Activated CD4-positive, alpha-beta T cell treated with anti-CD3 and anti-CD28 coated beads, Interleukin-2, amount 10 ng/mL, durations not matched to agents 7 days and 5 days (primary cell): ENCODE data around the gene HELZ2. TPM values are rescaled to one million over a fixed set of nuclear protein-coding genes. Genes with fewer than 3 reads are reported as not detected.

ENCODE experiments used
- CTCF ChIA-PET: fragments of 350-600 bp; sonication (Branson Sonifier 250); formaldehyde crosslinking; loops from one replicate; lab custom pipeline; 2021; ENCODE audit warnings: antibody characterized with exemption; lab: Charles Lee
- POLR2A ChIA-PET: fragments of 350-600 bp; sonication (Branson Sonifier 250); formaldehyde crosslinking; loops from one replicate; lab custom pipeline; 2021; ENCODE audit warnings: antibody characterized with exemption; lab: Charles Lee
- DNase-seq: peaks from one replicate; pipeline ENCODE4 v3.0.0-alpha.2; 2020
- H3K27ac Mint-ChIP-seq: one replicate; pipeline ENCODE4 v1.8.0; 2021; ENCODE audit warnings: mild to moderate bottlenecking, moderate library complexity, mixed read lengths
- H3K27me3 Mint-ChIP-seq: one replicate; pipeline ENCODE4 v1.8.0; 2021; ENCODE audit warnings: mixed read lengths
- H3K36me3 Mint-ChIP-seq: one replicate; pipeline ENCODE4 v1.8.0; 2021; ENCODE audit warnings: low read depth, mixed read lengths
- H3K4me1 Mint-ChIP-seq: one replicate; pipeline ENCODE4 v1.8.0; 2021; ENCODE audit warnings: mixed read lengths
- H3K4me3 Mint-ChIP-seq: one replicate; pipeline ENCODE4 v1.8.0; 2021; ENCODE audit warnings: mild to moderate bottlenecking, moderate library complexity, mixed read lengths
- H3K9me3 Mint-ChIP-seq: one replicate; pipeline ENCODE4 v1.8.0; 2021; ENCODE audit warnings: mixed read lengths
- total RNA-seq, 2 experiments: library from RNA; stranded (reverse); gene quantifications; one replicate each; pipeline ENCODE4 v1.2.3, GENCODE V29; 2021

The HELZ2 gene
- total RNA-seq, 2 experiments from 2014 or later: 95.5 to 107 TPM

DNA sequence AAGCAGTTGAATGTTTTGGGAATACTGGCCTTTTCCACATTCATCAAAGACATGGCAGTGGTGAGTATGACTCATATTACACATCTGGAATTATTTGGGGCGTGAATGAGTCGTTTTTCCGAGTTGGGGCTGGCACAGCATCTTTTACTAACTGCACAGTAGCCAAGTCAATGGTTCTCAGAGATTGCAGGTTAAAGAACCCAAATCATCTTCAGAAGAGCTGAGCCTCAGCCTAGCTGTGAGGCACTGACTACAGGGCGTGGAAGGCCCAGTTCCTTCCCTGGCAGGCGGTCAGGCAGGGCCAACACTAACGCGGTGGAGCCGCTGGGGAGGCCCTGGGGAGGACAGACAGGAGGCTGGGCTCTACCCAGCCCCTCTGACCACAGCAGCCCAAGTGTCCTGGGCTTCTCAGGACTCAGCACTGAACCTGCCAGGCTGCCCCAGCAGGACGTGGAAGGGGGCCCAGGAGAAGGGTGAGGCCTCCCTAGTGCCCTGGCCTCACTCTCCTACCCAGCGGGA lies 20.1 kb upstream of the HELZ2 start:
- DNase-seq: no peak
- CTCF ChIA-PET: interaction anchor here (1.7 kb wide), 1 partner anchor 9 kb away, joined by 5 read pairs; no protein-coding TSS in a partner anchor
- H3K27ac Mint-ChIP-seq: no peak overlapping the region
- POLR2A ChIA-PET: no interaction called here
- no peaks in the 10 kb centered on the region for H3K4me1 Mint-ChIP-seq
- no peak overlapping the region for H3K4me3 Mint-ChIP-seq
- no peaks in the 10 kb centered on the region for H3K27me3 Mint-ChIP-seq
- H3K36me3 Mint-ChIP-seq: peaks cover 39% of the 10 kb centered on the region
- H3K9me3 Mint-ChIP-seq: no peaks in the 10 kb centered on the region

DNA sequence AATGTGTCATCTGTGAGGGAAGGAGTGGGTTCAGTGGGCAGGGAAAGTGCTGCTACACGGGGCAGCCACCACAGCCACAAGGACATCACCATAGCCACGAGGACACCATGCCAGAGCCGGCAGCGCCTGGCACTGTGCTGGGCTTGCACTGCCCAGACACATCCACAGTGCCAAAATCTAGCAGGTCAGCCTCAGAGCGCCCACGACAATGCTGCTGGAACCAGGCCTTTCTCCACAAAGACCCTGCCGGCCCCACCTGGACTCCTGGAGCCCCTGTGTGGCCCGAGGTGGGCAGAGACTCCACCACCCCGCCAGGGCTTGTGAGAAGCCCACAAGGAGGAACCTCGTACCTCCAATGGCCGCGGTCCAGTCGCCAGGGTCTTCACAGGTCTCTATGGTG lies 18.6 kb upstream of the HELZ2 start:
- POLR2A ChIA-PET: no interaction called here
- peaks cover 31% of the 10 kb centered on the region for H3K36me3 Mint-ChIP-seq
- no peak overlapping the region for H3K27ac Mint-ChIP-seq
- no peak for DNase-seq
- peaks cover 7% of the 10 kb centered on the region for H3K4me1 Mint-ChIP-seq
- no peaks in the 10 kb centered on the region for H3K27me3 Mint-ChIP-seq
- no peak overlapping the region for H3K4me3 Mint-ChIP-seq
- H3K9me3 Mint-ChIP-seq: no peaks in the 10 kb centered on the region
- CTCF ChIA-PET: no interaction called here

DNA sequence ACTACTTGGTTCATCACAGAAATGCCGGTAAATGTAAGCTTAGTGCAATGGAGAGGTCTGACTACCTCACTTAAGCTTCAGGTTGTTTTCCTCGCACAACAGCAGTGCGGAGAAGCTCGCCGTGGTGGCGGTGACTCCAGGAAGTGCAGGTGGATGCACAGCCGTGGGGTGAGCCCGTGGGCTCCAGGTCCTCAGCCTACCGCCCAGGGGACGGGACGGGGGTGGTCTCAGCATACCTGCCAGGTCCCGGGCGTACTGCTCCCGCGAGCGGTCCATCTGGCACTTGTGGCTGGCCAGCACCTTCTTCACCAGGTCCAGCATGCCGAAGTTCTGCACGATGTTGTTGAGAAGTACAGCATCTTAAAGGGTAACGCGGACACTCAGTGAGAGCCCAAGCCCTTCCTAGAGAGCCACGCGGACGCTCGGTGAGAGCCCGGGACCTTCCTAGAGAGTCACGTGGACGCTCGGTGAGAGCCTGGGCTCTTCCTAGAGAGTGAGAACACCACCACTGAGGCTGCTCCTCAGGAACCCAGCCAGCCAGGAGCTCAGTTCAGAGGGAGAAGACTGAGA lies 17.8 kb upstream of the HELZ2 start:
- H3K4me1 Mint-ChIP-seq: peaks cover 11% of the 10 kb centered on the region
- no peak for DNase-seq
- H3K27me3 Mint-ChIP-seq: no peaks in the 10 kb centered on the region
- H3K27ac Mint-ChIP-seq: no peak overlapping the region
- no peaks in the 10 kb centered on the region for H3K9me3 Mint-ChIP-seq
- no peak overlapping the region for H3K4me3 Mint-ChIP-seq
- peaks cover 30% of the 10 kb centered on the region for H3K36me3 Mint-ChIP-seq
- ChIA-PET POLR2A (no interaction called here), CTCF (no interaction called here)

DNA sequence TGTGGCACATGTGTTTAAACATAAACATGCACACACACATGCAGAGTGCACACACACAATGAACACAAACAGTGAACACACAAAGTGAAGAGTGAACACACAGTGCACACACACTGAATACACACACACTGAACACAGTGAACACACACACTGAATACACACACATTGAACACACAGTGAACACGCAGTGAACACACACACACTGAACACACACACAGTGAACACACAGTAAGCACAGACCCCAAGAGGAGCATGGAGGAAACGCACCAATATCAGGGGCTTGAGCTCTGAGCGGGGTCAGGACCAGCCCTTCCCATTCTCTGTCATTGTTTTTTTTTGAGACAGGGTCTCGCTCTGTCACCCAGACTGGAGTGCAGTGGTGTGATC lies 17.1 kb upstream of the HELZ2 start:
- ChIA-PET POLR2A (no interaction called here), CTCF (no interaction called here)
- no peak overlapping the region for H3K4me3 Mint-ChIP-seq
- no peak overlapping the region for H3K27ac Mint-ChIP-seq
- no peaks in the 10 kb centered on the region for H3K9me3 Mint-ChIP-seq
- DNase-seq: no peak
- peaks cover 30% of the 10 kb centered on the region for H3K36me3 Mint-ChIP-seq
- H3K4me1 Mint-ChIP-seq: peaks cover 11% of the 10 kb centered on the region
- no peaks in the 10 kb centered on the region for H3K27me3 Mint-ChIP-seq

DNA sequence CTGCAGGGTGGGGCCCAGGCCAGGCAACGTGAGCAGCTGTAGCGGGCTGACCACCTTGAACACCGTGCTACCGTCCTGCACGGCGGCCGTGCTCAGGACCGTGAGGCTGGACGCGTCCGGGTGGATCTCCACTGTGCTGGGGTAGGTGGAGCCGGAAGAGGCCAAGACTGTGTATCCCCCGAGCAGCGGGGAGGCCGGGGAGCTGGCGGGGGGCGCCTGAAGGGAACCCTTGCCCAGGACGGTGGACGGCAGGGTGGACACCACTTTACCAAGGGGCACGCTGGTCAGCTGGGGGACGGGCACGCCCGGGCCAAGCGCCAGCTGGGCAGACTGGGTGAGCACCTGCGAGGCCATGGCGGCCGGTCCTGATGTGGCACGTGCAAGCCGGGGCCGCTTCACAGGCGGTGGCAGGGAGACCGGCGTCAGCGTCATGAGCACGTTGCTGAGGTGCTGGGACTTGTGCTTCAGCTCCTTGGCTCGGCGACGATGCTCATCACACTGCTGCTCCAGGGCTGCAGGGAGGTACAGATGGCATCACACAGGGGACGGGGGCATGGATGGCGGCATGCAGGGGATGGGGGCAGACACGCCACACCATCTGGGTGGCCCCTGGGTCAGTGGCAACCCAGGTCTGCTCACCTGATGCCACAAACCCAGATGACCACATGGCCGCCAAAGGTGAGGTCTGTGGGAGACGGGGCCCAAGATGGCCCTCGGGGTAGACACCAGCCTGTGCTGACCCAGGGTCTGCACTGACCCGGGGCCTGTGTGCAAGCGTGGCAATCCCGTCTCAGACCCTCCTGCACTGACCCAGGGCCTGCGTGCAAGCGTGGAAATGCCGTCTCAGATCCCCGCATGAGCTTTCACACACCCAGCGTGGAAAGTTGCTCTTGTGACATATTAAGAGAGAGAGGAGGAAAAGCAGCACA lies 16.4 kb upstream of the HELZ2 start:
- POLR2A ChIA-PET: no interaction called here
- no peaks in the 10 kb centered on the region for H3K27me3 Mint-ChIP-seq
- H3K4me1 Mint-ChIP-seq: peaks cover 11% of the 10 kb centered on the region
- no peak overlapping the region for H3K27ac Mint-ChIP-seq
- DNase-seq: no peak
- H3K9me3 Mint-ChIP-seq: no peaks in the 10 kb centered on the region
- H3K4me3 Mint-ChIP-seq: no peak overlapping the region
- H3K36me3 Mint-ChIP-seq: peaks cover 28% of the 10 kb centered on the region
- CTCF ChIA-PET: interaction anchor here (1.0 kb wide), 1 partner anchor 53 kb away, joined by 4 read pairs; no protein-coding TSS in a partner anchor

DNA sequence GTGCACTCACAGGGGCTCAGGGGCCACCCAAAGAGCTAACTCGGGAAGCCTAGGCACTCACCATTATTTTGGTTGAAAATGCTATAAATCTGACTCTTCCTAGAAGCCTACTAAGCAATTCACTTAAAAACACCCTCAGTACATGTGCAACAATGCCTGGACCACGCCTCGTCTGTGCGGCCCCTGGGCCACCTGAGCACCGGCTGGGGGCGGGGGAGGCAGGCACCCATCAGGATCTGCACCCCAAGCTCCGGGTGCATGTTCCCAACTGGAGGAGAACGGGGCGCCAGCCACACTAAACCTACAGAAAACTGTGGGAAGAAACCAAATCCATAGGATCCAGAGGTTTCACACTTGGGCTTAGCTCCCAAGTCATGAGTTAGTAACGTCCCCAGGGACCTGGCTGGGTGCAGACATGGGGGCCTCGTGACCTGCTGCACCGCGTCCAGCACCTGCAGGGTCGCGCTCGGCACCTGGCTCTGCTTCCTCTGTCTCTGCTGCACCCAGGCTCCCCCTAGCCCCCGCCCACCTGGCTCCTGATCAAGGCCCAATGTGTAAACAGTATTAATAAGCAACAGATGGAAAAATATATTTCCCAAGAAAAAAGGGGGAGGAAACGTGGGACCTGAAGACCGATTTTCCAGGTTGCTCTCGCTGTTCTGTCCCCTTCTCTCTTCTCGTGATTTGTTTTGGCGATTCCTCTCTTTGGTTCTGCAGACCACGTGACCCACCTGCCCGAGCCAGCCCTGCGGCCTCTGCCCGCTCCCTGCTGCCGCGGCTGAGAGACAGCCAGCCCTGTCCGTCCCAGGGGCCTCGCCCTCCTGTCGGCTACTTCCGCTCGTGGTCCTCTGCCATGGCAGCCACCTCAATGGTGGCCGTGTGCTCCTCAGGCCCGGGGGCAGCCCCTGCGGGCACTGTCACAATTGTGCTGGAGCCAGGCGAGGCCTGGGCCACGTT lies 15.5 kb upstream of the HELZ2 start:
- POLR2A ChIA-PET: no interaction called here
- Mint-ChIP-seq H3K27ac (no peak overlapping the region), H3K9me3 (no peaks in the 10 kb centered on the region)

DNA sequence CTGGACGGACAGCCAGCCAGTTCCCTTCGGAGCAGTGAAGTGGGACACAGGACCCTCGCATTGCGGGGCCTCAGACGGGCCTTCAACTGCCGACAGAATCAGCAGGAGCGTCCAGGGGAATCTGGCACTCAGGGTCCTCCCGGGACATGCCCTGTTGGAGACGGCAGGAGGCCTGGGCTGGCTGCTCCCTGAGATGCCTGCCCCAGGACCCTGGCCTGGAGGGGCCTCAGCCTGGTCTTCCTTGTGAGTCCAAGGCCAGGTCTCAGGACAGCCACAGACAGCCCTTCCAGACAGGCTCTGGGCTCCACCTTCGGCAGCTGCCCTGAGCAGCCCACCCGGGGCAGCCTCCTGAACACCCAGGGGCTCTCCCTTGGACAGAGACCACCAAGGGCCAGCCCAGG lies 14.6 kb upstream of the HELZ2 start:
- Mint-ChIP-seq H3K4me1 (peaks cover 11% of the 10 kb centered on the region), H3K9me3 (no peaks in the 10 kb centered on the region), H3K27me3 (peaks cover 5% of the 10 kb centered on the region), H3K27ac (no peak overlapping the region), H3K36me3 (peaks cover 22% of the 10 kb centered on the region), H3K4me3 (no peak overlapping the region)
- ChIA-PET CTCF (interaction anchor here (1.0 to 1.2 kb wide), 2 partner anchors 14 to 30 kb away, joined by 3 to 4 read pairs; partner anchors contain the start of gene HELZ2), POLR2A (no interaction called here)
- no peak for DNase-seq

More for the DNA sequence above, 15.5 kb upstream of the HELZ2 start:
- CTCF ChIA-PET: interaction anchor here (1.0 kb wide), 1 partner anchor 52 kb away, joined by 4 read pairs; no protein-coding TSS in a partner anchor
- Mint-ChIP-seq H3K27me3 (no peaks in the 10 kb centered on the region), H3K36me3 (peaks cover 22% of the 10 kb centered on the region), H3K4me3 (no peak overlapping the region), H3K4me1 (peaks cover 11% of the 10 kb centered on the region)
- no peak for DNase-seq

DNA sequence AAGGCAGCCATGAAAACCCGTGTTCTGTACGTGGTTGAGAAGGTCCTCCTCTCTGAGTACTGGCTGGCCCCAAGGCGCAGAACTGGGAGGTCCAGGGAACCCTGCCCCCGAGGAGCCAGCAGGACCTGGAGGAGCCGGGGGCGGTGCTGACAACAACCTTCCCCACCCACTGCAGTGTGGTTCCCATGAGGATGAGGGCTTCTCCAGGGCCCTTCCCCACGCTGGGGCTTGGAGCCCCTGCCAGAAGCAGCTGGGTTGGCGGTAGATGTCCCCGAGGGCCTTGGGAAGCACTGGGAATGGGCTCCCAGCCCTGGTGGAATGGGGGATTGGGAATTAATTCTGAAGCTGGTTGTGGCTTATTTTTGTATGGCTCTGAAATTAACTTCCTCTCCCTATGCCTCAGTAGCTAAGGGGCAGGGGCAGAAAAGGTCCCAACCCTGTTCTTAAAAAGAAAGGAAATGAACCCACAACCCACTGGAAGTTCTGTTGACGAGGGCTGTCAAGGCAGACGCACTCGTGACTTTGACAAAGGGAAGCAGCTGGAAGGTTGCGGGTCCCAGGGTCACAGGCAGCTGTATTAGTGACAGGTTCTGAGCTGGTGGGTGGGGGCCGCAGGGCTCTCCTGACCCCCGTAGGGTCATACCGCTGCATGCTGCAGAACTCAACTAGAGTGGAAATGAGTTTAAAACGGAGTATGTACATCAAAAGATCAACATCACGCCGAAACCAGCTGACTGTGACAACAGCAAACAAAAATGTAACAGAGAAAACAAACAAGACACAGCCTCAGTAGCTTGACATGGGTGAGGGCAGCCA lies 13.9 kb upstream of the HELZ2 start:
- Mint-ChIP-seq H3K36me3 (peaks cover 17% of the 10 kb centered on the region), H3K4me3 (no peak overlapping the region), H3K27me3 (peaks cover 5% of the 10 kb centered on the region), H3K27ac (peak overlapping the region; percentile 41), H3K4me1 (peaks cover 11% of the 10 kb centered on the region), H3K9me3 (no peaks in the 10 kb centered on the region)
- DNase-seq: no peak
- ChIA-PET POLR2A (no interaction called here), CTCF (interaction anchor here (1.0 to 1.2 kb wide), 2 partner anchors 14 to 30 kb away, joined by 3 to 4 read pairs; partner anchors contain the start of gene HELZ2)

DNA sequence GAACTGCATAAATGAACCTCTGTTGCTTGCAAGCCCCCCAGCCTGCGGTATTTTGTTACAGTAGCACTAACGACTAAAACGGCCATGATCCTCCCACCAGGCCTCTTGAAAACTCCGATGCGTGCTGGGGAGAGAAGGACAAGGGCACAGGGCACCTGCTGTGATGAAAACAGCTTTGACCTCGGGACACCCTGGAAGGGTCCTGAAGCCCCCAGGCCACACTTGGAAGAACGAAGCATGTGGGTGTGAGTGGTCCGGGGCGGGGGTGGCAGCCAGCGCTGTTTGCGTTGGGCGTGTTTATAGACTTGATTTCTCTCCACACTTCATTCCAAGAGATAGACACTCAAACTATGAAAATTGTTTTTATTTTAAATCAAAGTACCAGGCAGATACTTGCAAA lies 13.2 kb upstream of the HELZ2 start:
- Mint-ChIP-seq H3K27ac (no peak overlapping the region), H3K4me1 (peaks cover 11% of the 10 kb centered on the region), H3K4me3 (no peak overlapping the region), H3K27me3 (peaks cover 5% of the 10 kb centered on the region), H3K36me3 (peaks cover 16% of the 10 kb centered on the region), H3K9me3 (no peaks in the 10 kb centered on the region)
- CTCF ChIA-PET: interaction anchor here (1.0 kb wide), 1 partner anchor 9 kb away, joined by 3 read pairs; no protein-coding TSS in a partner anchor
- POLR2A ChIA-PET: no interaction called here
- no peak for DNase-seq

DNA sequence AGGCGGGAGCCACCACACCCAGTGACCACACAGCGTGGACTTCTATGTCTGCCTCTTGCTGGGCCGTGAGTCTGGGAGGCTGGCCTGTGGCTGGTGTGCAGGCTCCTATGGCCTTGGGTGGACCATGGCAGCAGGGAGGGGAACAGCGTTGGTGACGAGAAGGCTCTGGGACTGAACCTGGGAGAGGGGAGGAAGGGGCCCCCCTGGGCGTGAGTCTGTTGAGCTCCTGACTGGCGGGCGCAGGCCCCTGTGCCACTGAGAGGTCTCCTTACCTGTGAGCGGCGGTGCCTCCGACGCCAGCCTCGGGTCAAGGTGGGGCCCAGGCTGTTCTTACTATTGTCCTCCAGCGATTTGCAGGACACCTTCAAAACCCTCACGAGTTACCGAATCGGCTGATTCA lies 12.8 kb upstream of the HELZ2 start:
- Mint-ChIP-seq H3K4me3 (no peak overlapping the region), H3K27ac (no peak overlapping the region), H3K4me1 (peaks cover 11% of the 10 kb centered on the region), H3K9me3 (no peaks in the 10 kb centered on the region), H3K27me3 (peaks cover 5% of the 10 kb centered on the region), H3K36me3 (peaks cover 14% of the 10 kb centered on the region)
- no peak for DNase-seq
- POLR2A ChIA-PET: no interaction called here
- CTCF ChIA-PET: interaction anchor here (1.0 kb wide), 1 partner anchor 9 kb away, joined by 3 read pairs; no protein-coding TSS in a partner anchor

DNA sequence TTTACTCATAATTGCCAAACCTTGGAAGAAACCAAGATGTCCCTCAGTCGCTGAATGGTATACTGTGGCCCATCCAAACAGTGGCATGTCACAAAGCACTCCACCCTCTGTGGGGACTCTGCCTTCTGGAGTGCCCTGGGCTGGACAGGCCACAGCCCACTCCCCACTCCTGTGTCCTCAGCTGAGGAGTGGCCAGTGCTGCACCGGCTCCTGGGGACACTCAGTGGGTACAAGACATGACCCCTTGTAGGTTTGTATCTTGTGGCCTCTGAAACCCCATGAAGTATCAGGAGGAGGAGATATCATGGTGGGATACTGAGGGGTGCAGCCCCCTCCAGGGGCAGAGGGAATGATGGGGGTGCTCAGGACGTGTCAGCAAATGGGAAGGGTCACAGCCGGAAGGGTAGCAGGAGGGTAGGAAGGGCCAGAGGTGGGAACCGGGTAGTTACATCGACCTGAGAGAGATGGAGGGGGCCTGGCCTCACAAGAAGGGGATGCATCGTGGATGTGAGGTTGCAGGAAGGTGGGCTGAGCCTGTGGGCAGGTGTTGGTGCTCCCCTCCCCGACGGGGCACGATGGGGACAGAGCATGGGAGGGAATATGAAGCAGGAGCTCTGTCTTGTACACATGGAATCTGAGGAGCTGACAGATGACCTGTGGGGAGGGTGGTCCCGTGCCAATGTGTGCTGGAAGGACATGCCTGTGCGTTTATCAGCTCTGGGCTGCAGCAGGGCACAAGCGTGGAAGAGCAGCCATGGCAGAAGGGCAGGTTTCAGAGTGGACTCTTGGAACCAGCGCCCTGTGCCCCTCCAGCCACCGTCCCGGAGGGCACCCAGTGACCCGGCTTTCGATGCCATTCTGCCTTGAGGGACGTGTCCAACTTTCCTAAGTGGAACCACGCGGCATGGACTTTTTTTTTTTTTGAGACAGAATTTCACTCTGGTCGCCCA lies 11.9 kb upstream of the HELZ2 start:
- ChIA-PET POLR2A (no interaction called here), CTCF (interaction anchor here (1.0 to 1.4 kb wide), 2 partner anchors 10 to 46 kb away, joined by 3 read pairs; no protein-coding TSS in a partner anchor)
- no peak for DNase-seq
- no peak overlapping the region for H3K27ac Mint-ChIP-seq
- peaks cover 5% of the 10 kb centered on the region for H3K27me3 Mint-ChIP-seq
- H3K4me3 Mint-ChIP-seq: no peak overlapping the region
- H3K4me1 Mint-ChIP-seq: peaks cover 12% of the 10 kb centered on the region
- H3K9me3 Mint-ChIP-seq: no peaks in the 10 kb centered on the region
- H3K36me3 Mint-ChIP-seq: peaks cover 11% of the 10 kb centered on the region
